GM12878 (cell line): ENCODE data around the gene PRRC2B.

Experiments
- BCL11A ChIP-seq: IDR thresholded peaks from 2 replicates; pipeline ENCODE4 v1.6.1; 2011; ENCODE audit warnings: low read depth, low read length
- CBX5 ChIP-seq: sonication (generic); IDR thresholded peaks from 2 replicates; pipeline ENCODE4 v1.6.1; 2016; ENCODE audit warnings: low read depth, moderate library complexity, mild to moderate bottlenecking, inconsistent platforms
- CREM ChIP-seq: IDR thresholded peaks from 2 replicates; pipeline ENCODE4 v1.6.1; 2014; ENCODE audit warnings: antibody characterized with exemption, low read depth
- ETV6 ChIP-seq, 2 experiments: fragments of 450-650 bp in 1 of 2; IDR thresholded peaks in 1 of 2; conservative IDR thresholded peaks in 1 of 2; 2 replicates each; pipeline ENCODE4 v1.6.1; 2014; ENCODE audit warnings: antibody characterized with exemption in 1 of 2, borderline replicate concordance in 1 of 2, low read depth in 1 of 2, mild to moderate bottlenecking in 1 of 2, moderate library complexity in 1 of 2
- POLR2A ChIP-seq: IDR thresholded peaks from 2 replicates; pipeline ENCODE4 v1.6.1; 2011; ENCODE audit warnings: low read depth, mild to moderate bottlenecking, low read length
- POLR2AphosphoS2 ChIP-seq: IDR thresholded peaks from 2 replicates; pipeline ENCODE4 v1.6.1; 2011; ENCODE audit warnings: low read depth, mild to moderate bottlenecking, low read length, improper control_type of control experiment, moderate library complexity
- POLR2AphosphoS5 ChIP-seq: IDR thresholded peaks from 2 replicates; pipeline ENCODE4 v1.6.1; 2011; ENCODE audit warnings: mild to moderate bottlenecking, low read length, inconsistent platforms
- PRDM15 ChIP-seq: fragments of 450-650 bp; formaldehyde crosslinking; IDR thresholded peaks from 2 replicates; pipeline ENCODE4 v1.4.0; 2020; ENCODE audit warnings: mild to moderate bottlenecking, moderate library complexity
- RB1 ChIP-seq: fragments of 450-650 bp; formaldehyde crosslinking; IDR thresholded peaks from 2 replicates; pipeline ENCODE4 v1.6.1; 2017; ENCODE audit warnings: mild to moderate bottlenecking, borderline replicate concordance
- SPI1 ChIP-seq: IDR thresholded peaks from 2 replicates; pipeline ENCODE4 v1.6.1; 2011; ENCODE audit warnings: low read depth, mild to moderate bottlenecking, low read length, moderate library complexity, borderline replicate concordance; ENCODE audit not compliant: insufficient read depth
- YBX1 ChIP-seq: fragments of 450-650 bp; IDR thresholded peaks from 2 replicates; pipeline ENCODE4 v1.6.1; 2016; ENCODE audit warnings: antibody characterized with exemption
- TF ChIP-seq, protein P1 (sequence below), 3 experiments: IDR thresholded peaks in 2 of 3; conservative IDR thresholded peaks in 1 of 3; 2 replicates each; pipeline ENCODE4 v1.5.1; 2011; ENCODE audit warnings: low read depth in 3 of 3, low read length in 3 of 3, mild to moderate bottlenecking in 3 of 3, control low read depth in 2 of 3, moderate library complexity in 2 of 3, inconsistent platforms in 1 of 3, mixed read lengths in 1 of 3; ENCODE audit not compliant: control insufficient read depth in 2 of 3, insufficient read depth in 1 of 3; ENCODE audit errors: extremely low read depth in 1 of 3
- TF ChIP-seq, protein P2 (sequence below): IDR thresholded peaks from 2 replicates; pipeline ENCODE4 v1.6.1; 2012; ENCODE audit warnings: low read depth, low read length, improper control_type of control experiment
- TF ChIP-seq, protein P3 (sequence below): fragments of 450-650 bp; formaldehyde crosslinking; IDR thresholded peaks from 2 replicates; pipeline ENCODE4 v1.5.0; 2022; ENCODE audit warnings: mild to moderate bottlenecking, missing genetic modification characterization

DNA sequence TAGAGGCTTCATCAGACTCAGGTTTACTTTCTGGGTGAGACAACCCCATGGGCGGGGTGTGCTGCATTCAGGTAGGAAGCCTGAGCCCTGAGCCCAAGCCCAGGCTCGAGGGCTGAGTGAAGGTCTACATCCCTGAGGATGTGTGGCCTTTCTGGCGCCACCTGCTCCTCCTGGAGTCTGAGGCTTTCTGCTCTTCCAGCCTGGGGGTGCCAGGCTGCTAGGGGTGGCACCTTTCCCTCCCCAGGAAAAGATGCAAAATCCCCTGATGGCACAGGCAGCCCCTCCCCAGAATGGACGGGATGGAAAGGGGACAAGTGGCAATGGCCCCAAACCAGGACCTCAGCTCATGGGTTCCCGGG is 44.4 kb upstream of the PRRC2B start:
- TF ChIP-seq BCL11A (no peak), YBX1 (no peak), POLR2AphosphoS5 (no peak), POLR2A (no peak), SPI1 (no peak), CREM (no peak), RB1 (no peak), ETV6 (conservative IDR thresholded peaks at IDR 0.05 in 1 of 2, IDR thresholded peaks at IDR 0.05 in 1 of 2; ENCODE audit: borderline replicate concordance in 1 of 2, low read depth in 1 of 2) (no peak), PRDM15 (CRISPR knock-in tag) (no peak), POLR2AphosphoS2 (no peak), CBX5 (no peak)
- TF ChIP-seq, protein P1, sequence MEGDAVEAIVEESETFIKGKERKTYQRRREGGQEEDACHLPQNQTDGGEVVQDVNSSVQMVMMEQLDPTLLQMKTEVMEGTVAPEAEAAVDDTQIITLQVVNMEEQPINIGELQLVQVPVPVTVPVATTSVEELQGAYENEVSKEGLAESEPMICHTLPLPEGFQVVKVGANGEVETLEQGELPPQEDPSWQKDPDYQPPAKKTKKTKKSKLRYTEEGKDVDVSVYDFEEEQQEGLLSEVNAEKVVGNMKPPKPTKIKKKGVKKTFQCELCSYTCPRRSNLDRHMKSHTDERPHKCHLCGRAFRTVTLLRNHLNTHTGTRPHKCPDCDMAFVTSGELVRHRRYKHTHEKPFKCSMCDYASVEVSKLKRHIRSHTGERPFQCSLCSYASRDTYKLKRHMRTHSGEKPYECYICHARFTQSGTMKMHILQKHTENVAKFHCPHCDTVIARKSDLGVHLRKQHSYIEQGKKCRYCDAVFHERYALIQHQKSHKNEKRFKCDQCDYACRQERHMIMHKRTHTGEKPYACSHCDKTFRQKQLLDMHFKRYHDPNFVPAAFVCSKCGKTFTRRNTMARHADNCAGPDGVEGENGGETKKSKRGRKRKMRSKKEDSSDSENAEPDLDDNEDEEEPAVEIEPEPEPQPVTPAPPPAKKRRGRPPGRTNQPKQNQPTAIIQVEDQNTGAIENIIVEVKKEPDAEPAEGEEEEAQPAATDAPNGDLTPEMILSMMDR (IDR thresholded peaks at IDR 0.05 in 2 of 3, conservative IDR thresholded peaks at IDR 0.05 in 1 of 3; ENCODE audit: control insufficient read depth in 2 of 3, extremely low read depth in 1 of 3, insufficient read depth in 1 of 3, low read depth in 3 of 3, low read length in 3 of 3) = no peak
- TF ChIP-seq, protein P2, sequence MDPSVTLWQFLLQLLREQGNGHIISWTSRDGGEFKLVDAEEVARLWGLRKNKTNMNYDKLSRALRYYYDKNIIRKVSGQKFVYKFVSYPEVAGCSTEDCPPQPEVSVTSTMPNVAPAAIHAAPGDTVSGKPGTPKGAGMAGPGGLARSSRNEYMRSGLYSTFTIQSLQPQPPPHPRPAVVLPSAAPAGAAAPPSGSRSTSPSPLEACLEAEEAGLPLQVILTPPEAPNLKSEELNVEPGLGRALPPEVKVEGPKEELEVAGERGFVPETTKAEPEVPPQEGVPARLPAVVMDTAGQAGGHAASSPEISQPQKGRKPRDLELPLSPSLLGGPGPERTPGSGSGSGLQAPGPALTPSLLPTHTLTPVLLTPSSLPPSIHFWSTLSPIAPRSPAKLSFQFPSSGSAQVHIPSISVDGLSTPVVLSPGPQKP = no peak
- TF ChIP-seq, protein P3, sequence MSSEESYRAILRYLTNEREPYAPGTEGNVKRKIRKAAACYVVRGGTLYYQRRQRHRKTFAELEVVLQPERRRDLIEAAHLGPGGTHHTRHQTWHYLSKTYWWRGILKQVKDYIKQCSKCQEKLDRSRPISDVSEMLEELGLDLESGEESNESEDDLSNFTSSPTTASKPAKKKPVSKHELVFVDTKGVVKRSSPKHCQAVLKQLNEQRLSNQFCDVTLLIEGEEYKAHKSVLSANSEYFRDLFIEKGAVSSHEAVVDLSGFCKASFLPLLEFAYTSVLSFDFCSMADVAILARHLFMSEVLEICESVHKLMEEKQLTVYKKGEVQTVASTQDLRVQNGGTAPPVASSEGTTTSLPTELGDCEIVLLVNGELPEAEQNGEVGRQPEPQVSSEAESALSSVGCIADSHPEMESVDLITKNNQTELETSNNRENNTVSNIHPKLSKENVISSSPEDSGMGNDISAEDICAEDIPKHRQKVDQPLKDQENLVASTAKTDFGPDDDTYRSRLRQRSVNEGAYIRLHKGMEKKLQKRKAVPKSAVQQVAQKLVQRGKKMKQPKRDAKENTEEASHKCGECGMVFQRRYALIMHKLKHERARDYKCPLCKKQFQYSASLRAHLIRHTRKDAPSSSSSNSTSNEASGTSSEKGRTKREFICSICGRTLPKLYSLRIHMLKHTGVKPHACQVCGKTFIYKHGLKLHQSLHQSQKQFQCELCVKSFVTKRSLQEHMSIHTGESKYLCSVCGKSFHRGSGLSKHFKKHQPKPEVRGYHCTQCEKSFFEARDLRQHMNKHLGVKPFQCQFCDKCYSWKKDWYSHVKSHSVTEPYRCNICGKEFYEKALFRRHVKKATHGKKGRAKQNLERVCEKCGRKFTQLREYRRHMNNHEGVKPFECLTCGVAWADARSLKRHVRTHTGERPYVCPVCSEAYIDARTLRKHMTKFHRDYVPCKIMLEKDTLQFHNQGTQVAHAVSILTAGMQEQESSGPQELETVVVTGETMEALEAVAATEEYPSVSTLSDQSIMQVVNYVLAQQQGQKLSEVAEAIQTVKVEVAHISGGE (CRISPR knock-in tag) = no peak
